ENCODE results near the gene EPB41L1. TPM values are rescaled to one million over a fixed set of nuclear protein-coding genes. Genes with fewer than 3 reads are reported as not detected.

The EPB41L1 gene
- total RNA-seq, 4 donors from 2014 or later: 27.7 to 53.8 (median 34.4) TPM

- peaks cover 16 to 24% (median 21%) of the 10 kb centered on the region in 4 donors for H3K36me3 ChIP-seq
- H3K9me3 ChIP-seq: no peaks in the 10 kb centered on the region
- intact Hi-C loops (cut with DNase I): no loop called here
- no peaks in the 10 kb centered on the region for H3K4me1 ChIP-seq
- TF ChIP-seq POLR2AphosphoS5 (IDR thresholded peaks at IDR 0.05) (no peak), CTCF (IDR thresholded peaks at IDR 0.05) (no peak), EP300 (IDR thresholded peaks at IDR 0.05) (no peak), POLR2A (IDR thresholded peaks at IDR 0.05; ENCODE audit: low read depth) (no peak)
- H3K4me3 ChIP-seq: no peak overlapping the region
- H3K27me3 ChIP-seq: no peaks in the 10 kb centered on the region
- no peak for DNase-seq (ENCODE audit: extremely low spot score)
- WGBS: 70% methylated on average over 7 of the region's 7 CpGs
- H3K27ac ChIP-seq (replicated peaks in 1 of 4): no peak overlapping the region
Observed at GRCh38 chr20:36260316-36260715, 105.8 kb downstream of the EPB41L1 start.

- H3K27me3 ChIP-seq: no peaks in the 10 kb centered on the region
- 79% methylated on average over 12 of the region's 12 CpGs for WGBS
- H3K4me1 ChIP-seq: no peaks in the 10 kb centered on the region
- H3K9me3 ChIP-seq: no peaks in the 10 kb centered on the region
- H3K27ac ChIP-seq (replicated peaks in 1 of 4): no peak overlapping the region
- DNase-seq (ENCODE audit: extremely low spot score): no peak
- no peak overlapping the region for H3K4me3 ChIP-seq
- H3K36me3 ChIP-seq: peaks cover 4 to 12% (median 8%) of the 10 kb centered on the region in 4 donors
- no peak for TF ChIP-seq EP300 (IDR thresholded peaks at IDR 0.05)
- TF ChIP-seq POLR2A (IDR thresholded peaks at IDR 0.05; ENCODE audit: low read depth): no peak
- TF ChIP-seq POLR2AphosphoS5 (IDR thresholded peaks at IDR 0.05): no peak
- no peak for TF ChIP-seq CTCF (IDR thresholded peaks at IDR 0.05)
- intact Hi-C loops (cut with DNase I): no loop called here
Observed at GRCh38 chr20:36261389-36262105, 107.0 kb downstream of the EPB41L1 start.

- no peaks in the 10 kb centered on the region for H3K27me3 ChIP-seq
- TF ChIP-seq EP300 (IDR thresholded peaks at IDR 0.05): no peak
- no peak for TF ChIP-seq POLR2AphosphoS5 (IDR thresholded peaks at IDR 0.05)
- no peak for TF ChIP-seq CTCF (IDR thresholded peaks at IDR 0.05)
- TF ChIP-seq POLR2A (IDR thresholded peaks at IDR 0.05; ENCODE audit: low read depth): no peak
- H3K9me3 ChIP-seq: no peaks in the 10 kb centered on the region
- no peak overlapping the region for H3K27ac ChIP-seq (replicated peaks in 1 of 4)
- no peak overlapping the region for H3K4me3 ChIP-seq
- 94% methylated on average over 7 of the region's 12 CpGs for WGBS
- intact Hi-C loops (cut with DNase I): no loop called here
- H3K36me3 ChIP-seq: peaks cover 0 to 3% (median under 1%) of the 10 kb centered on the region in 4 donors
- H3K4me1 ChIP-seq: no peaks in the 10 kb centered on the region
- DNase-seq (ENCODE audit: extremely low spot score): no peak
Observed at GRCh38 chr20:36262440-36262839, 107.9 kb downstream of the EPB41L1 start.

- TF ChIP-seq POLR2AphosphoS5 (IDR thresholded peaks at IDR 0.05): no peak
- no peak for TF ChIP-seq EP300 (IDR thresholded peaks at IDR 0.05)
- TF ChIP-seq CTCF (IDR thresholded peaks at IDR 0.05): no peak
- TF ChIP-seq POLR2A (IDR thresholded peaks at IDR 0.05; ENCODE audit: low read depth): no peak
- Histone ChIP-seq H3K4me1 (no peaks in the 10 kb centered on the region), H3K27me3 (no peaks in the 10 kb centered on the region), H3K27ac (replicated peaks in 1 of 4) (no peak overlapping the region), H3K9me3 (no peaks in the 10 kb centered on the region), H3K4me3 (no peak overlapping the region), H3K36me3 (no peaks in the 10 kb centered on the region)
- intact Hi-C loops (cut with DNase I): no loop called here
- 88% methylated on average over 19 of the region's 20 CpGs for WGBS
- DNase-seq (ENCODE audit: extremely low spot score): no peak
Observed at GRCh38 chr20:36264426-36265246, 110.1 kb downstream of the EPB41L1 start.

Data from esophagus muscularis mucosa (tissue), 4 donors.